Activated naive CD8-positive, alpha-beta T cell treated with anti-CD3 and anti-CD28 coated beads, Interleukin-2, amount 10 ng/mL, durations not matched to agents 7 days and 5 days (primary cell): Measurements from ENCODE around the gene KISS1. TPM values are rescaled to one million over a fixed set of nuclear protein-coding genes. Genes with fewer than 3 reads are reported as not detected.

Experiments
- ATAC-seq: fragments of 150-1000 bp; cut with Tn5 transposase; one replicate; pipeline ENCODE4 v1.10.0; 2021; ENCODE audit warnings: low read depth, moderate library complexity
- POLR2A ChIA-PET: fragments of 350-600 bp; sonication (Branson Sonifier 250); formaldehyde crosslinking; loops from one replicate; lab custom pipeline; 2021; ENCODE audit warnings: antibody characterized with exemption; lab: Charles Lee
- DNase-seq: peaks from one replicate; pipeline ENCODE4 v3.0.0; 2021
- H3K27ac Mint-ChIP-seq: one replicate; pipeline ENCODE4 v1.8.0; 2022; ENCODE audit warnings: mild to moderate bottlenecking, mixed read lengths
- H3K27me3 Mint-ChIP-seq: one replicate; pipeline ENCODE4 v1.8.0; 2022; ENCODE audit warnings: mild to moderate bottlenecking, moderate library complexity, mixed read lengths
- H3K36me3 Mint-ChIP-seq: one replicate; pipeline ENCODE4 v1.8.0; 2021; ENCODE audit warnings: mild to moderate bottlenecking, mixed read lengths
- H3K4me1 Mint-ChIP-seq: one replicate; pipeline ENCODE4 v1.8.0; 2021; ENCODE audit warnings: mixed read lengths
- H3K4me3 Mint-ChIP-seq: one replicate; pipeline ENCODE4 v1.8.0; 2022; ENCODE audit warnings: mild to moderate bottlenecking, moderate library complexity, mixed read lengths
- H3K9me3 Mint-ChIP-seq: one replicate; pipeline ENCODE4 v1.8.0; 2021; ENCODE audit warnings: mixed read lengths
- total RNA-seq, 2 experiments: library from RNA; stranded (reverse); gene quantifications; one replicate each; pipeline ENCODE4 v1.2.3, GENCODE V29; 2021

Gene KISS1
- total RNA-seq, 2 experiments from 2014 or later: not detected

DNA sequence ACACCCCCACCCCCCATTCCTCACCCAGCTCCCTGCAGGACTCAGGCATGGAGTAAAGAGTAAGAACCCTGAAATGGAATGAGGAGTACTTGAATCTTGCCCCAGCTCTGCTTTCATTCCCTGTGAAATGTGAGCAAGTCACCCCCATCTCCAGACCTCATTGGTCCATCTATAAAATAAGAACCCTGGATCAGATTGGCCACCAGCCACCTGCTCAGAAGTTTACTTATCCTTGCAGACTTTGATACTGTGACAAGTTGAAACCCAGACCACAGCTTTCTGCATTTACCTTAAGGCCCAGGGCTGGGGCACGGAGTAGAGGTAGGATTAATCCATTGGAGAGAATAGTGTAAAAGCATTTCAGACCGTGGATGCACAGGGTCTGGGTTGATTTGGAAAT, 2.2 kb downstream of the KISS1 start:
- H3K4me1 Mint-ChIP-seq: peaks cover 18% of the 10 kb centered on the region
- ATAC-seq (no peak), DNase-seq (no peak)
- H3K9me3 Mint-ChIP-seq: peaks cover 5% of the 10 kb centered on the region
- peaks cover 29% of the 10 kb centered on the region for H3K27me3 Mint-ChIP-seq
- H3K36me3 Mint-ChIP-seq: no peaks in the 10 kb centered on the region
- no peak overlapping the region for H3K27ac Mint-ChIP-seq
- POLR2A ChIA-PET: no interaction called here
- no peak overlapping the region for H3K4me3 Mint-ChIP-seq

DNA sequence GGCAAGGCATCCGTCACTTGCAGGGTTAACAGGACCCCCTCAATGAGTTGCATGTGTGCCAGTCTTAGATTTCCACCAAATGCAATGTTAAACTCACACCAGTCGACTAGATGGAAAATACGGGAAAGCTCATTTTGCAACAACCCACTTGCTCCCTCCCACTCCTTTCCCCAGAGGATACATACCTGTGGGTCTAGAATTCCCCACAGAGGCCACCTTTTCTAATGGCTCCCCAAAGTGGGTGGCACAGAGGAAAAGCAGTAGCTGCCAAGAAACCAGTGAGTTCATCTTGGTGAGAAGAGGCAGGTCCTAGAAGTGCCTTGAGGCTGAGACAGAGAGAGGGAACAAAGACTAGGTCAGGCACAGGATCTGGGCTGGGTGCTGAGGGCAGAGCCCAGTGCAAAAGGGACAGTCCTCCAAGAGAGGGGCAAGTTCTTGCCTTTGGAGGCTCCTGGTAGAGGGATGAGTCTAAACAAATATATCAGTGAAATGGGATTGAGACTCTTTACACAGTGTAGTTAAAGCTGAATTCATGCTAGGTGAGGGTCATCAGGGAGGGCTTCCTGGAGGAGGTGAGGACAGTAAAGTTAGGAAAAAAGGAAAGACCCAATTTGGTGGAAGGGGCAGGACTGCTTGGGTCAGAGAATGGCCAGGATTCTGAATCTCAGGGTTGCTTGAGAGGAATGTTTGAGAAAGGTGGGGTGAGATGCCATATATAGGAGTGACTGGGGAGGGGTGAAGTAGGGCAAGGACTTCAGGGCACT, 3.5 kb downstream of the KISS1 start:
- ATAC-seq (no peak), DNase-seq (no peak)
- POLR2A ChIA-PET: no interaction called here
- Mint-ChIP-seq H3K27ac (no peak overlapping the region), H3K9me3 (peaks cover 5% of the 10 kb centered on the region), H3K27me3 (peaks cover 39% of the 10 kb centered on the region), H3K4me1 (peaks cover 22% of the 10 kb centered on the region), H3K4me3 (no peak overlapping the region), H3K36me3 (no peaks in the 10 kb centered on the region)

DNA sequence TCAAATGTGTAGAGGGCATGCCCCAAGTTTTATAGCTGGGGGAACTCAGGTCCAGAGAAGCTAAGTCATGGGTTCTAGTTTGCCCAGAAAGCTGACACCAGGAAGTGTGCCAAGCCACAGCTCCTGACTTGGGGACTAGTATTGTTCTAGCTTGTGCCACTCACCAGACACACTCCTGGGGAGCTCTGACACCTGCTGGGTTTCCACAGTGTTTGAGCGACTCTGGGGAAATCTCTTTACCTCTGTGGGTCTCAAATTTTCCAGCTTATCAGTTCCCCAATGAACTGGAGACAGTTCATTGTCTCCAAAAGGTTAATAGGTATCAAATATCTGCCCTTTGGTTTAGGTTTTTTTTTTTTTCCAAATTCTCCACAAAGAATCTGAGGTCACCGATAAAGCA, 4.2 kb downstream of the KISS1 start:
- POLR2A ChIA-PET: no interaction called here
- peaks cover 44% of the 10 kb centered on the region for H3K27me3 Mint-ChIP-seq
- DNase-seq: no peak

DNA sequence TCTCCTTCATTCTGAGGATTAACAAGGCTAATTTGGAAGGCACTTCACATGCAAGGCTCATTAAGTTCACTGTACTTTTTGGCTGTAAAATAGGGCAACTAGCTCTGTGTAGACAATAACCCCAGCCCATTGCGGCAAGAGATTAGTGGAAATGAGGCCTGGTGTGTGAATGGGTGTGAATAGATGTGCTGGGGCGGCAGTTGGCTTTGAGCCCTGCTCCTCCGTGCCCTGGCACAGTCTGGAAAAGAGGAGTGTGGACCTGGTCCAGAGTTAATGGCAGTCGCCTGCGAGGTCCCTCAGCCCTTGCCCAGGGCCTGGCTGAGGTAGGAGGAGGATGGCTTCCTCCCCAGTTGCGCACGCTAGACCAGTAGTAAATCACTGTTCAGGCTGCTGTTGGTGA, 4.8 kb downstream of the KISS1 start:
- no peak overlapping the region for H3K4me3 Mint-ChIP-seq
- POLR2A ChIA-PET: interaction anchor here (1.0 kb wide), 1 partner anchor 187 kb away, joined by 3 read pairs; no protein-coding TSS in a partner anchor
- no peaks in the 10 kb centered on the region for H3K36me3 Mint-ChIP-seq
- H3K27me3 Mint-ChIP-seq: peaks cover 48% of the 10 kb centered on the region
- peaks cover 22% of the 10 kb centered on the region for H3K4me1 Mint-ChIP-seq
- DNase-seq (no peak), ATAC-seq (no peak)
- H3K27ac Mint-ChIP-seq: no peak overlapping the region
- H3K9me3 Mint-ChIP-seq: peaks cover 5% of the 10 kb centered on the region

More for the DNA sequence above, 4.2 kb downstream of the KISS1 start:
- Mint-ChIP-seq H3K36me3 (no peaks in the 10 kb centered on the region), H3K4me3 (no peak overlapping the region), H3K27ac (no peak overlapping the region), H3K9me3 (peaks cover 5% of the 10 kb centered on the region), H3K4me1 (peaks cover 22% of the 10 kb centered on the region)
- ATAC-seq: no peak

DNA sequence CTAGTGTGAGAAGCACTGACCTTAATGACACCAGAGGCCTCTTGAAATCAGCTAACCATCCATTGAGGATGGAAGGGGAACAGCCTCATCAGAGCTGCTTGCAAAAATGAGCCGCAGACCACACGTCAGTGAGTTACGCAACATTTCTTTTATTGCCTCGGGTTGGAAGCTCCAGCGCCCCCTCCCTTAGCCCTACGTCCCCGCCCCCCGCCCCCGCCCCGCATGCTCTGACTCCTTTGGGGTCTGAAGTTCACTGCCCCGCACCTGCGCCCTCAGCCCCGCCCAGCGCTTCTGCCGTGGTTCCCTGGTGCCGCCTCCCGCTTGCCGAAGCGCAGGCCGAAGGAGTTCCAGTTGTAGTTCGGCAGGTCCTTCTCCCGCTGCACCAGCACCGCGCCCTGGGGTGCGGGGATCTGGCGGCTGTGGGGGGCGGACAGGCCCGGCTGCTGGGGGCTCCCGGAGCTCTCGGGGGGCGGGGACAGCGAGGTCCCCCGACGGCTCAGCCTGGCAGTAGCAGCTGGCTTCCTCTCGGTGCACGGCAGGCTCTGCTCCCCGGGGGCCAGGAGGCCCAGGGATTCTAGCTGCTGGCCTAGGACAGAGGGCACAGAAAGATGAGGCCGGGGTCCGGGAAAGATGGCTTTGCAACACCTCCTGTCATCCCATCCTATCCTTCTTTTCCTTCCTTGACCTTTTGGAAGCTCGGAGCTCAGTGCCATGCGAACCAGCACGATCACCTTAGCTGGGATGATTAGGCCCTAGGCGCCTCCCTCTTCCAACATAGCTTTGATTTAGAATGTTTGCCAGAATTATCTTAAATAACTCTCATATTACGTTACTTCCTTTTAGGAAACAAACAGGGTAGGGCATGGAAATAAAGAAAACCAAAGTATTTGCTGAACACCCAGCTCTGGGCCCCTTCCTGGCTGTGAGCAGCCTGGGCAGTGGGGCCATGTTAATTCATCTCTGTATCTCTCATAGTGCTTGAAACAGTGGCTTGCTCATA, 5.8 kb downstream of the KISS1 start:
- Mint-ChIP-seq H3K27me3 (peaks cover 50% of the 10 kb centered on the region), H3K27ac (no peak overlapping the region), H3K4me1 (peaks cover 22% of the 10 kb centered on the region), H3K9me3 (peaks cover 5% of the 10 kb centered on the region), H3K4me3 (no peak overlapping the region), H3K36me3 (no peaks in the 10 kb centered on the region)
- DNase-seq (peak; percentile 39), ATAC-seq (peak; percentile 51)
- POLR2A ChIA-PET: interaction anchor here (1.0 kb wide), 1 partner anchor 188 kb away, joined by 3 read pairs; no protein-coding TSS in a partner anchor

DNA sequence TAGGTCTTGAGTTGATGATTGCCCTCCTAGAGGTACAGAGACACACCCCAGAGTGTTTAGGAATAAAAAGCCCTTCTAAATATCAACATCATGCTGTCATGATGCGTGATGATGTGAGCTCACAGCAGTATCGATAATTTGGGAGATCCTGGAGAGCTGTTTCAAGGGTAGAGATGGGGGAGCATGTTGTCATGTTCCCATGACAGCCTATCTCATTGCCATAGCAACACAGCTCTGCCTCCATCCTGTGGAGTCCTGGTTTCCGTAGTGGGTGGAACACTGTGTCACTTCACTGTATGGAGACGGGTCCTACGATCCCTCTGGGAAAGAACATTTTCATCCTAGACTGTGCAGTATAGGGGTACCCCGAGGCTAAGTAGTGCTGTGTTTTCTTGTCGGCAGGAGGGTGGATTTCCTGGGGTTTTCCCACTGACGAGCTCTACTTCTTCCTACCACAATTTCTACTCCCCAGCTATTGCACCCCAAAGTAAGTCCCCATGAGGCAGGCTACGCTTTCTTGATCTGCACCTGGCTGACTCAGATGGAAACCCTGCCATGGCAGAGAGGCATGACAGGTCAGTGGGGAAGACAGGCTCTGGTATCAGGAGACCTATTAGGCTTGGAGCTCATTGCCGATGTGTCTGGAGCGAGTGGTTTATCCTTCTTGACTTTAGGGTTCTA, 7.2 kb downstream of the KISS1 start:
- no peak for DNase-seq
- Mint-ChIP-seq H3K4me3 (no peak overlapping the region), H3K36me3 (no peaks in the 10 kb centered on the region), H3K27ac (no peak overlapping the region), H3K4me1 (peaks cover 13% of the 10 kb centered on the region), H3K27me3 (peaks cover 58% of the 10 kb centered on the region), H3K9me3 (peaks cover 2% of the 10 kb centered on the region)
- ATAC-seq: no peak
- POLR2A ChIA-PET: no interaction called here

DNA sequence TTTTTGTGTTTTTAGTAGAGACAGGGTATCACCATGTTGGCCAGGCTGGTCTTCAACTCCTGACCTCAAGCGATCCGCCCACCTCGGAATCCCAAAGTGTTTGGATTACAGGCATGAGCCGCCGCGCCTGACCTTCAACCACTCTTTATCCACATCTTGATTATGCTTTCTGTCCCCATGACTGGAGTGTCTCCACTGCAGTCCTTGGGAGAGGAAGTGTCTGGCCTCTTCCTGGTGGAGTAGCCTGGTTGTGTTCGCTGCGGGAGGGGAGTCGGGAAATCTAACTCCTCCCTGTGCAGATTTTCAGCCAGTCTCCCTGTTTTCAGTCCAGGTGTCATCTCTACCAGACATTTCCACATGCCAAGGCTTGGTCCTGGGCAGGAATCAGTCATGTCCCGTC, 9.7 kb downstream of the KISS1 start:
- H3K36me3 Mint-ChIP-seq: no peaks in the 10 kb centered on the region
- H3K27me3 Mint-ChIP-seq: peaks cover 55% of the 10 kb centered on the region
- no peak overlapping the region for H3K4me3 Mint-ChIP-seq
- ATAC-seq (no peak), DNase-seq (no peak)
- peaks cover 2% of the 10 kb centered on the region for H3K9me3 Mint-ChIP-seq
- H3K27ac Mint-ChIP-seq: no peak overlapping the region
- H3K4me1 Mint-ChIP-seq: peaks cover 13% of the 10 kb centered on the region
- POLR2A ChIA-PET: no interaction called here

DNA sequence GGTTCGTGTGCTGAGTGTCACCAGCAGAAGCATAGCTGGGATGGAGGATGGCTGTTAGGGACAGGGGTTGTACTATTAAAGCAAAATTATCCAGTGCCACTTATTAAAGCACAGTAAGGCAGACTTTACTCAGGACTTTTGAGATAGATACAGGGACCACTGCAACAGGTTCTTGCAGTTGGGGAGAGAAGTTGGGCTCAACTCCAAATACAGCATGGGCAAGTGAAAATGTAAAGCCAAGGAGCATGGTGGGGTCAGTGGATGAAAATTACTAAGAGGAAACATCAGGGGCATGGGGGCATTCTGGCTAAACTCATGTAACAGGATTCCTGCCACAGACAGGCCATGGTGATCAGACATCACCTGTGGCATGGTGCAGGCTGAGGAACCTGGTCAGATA, 15.2 kb downstream of the KISS1 start:
- POLR2A ChIA-PET: no interaction called here
- Mint-ChIP-seq H3K9me3 (peaks cover 4% of the 10 kb centered on the region), H3K4me3 (no peak overlapping the region), H3K36me3 (no peaks in the 10 kb centered on the region), H3K27me3 (peaks cover 21% of the 10 kb centered on the region), H3K27ac (no peak overlapping the region), H3K4me1 (no peaks in the 10 kb centered on the region)
- no peak for ATAC-seq
- no peak for DNase-seq

DNA sequence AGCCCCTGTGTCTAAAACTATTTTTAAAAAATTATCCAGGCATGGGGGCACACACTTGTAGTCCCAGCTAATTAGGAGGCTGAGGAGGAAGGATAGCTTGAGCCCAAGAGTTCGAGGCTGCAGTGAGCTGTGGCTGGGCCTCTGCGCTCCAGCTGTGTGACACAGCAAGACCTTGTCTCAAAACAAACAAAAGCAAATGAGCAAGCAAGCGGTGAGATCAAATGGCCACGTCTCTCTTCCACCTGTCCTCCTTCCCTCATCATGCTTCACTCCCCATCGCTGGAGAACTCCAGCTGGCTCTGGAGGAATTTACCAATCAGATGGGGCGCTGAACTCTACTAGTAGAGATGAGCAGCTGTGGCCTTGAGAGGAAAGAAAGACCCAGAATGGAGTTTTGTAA, 16.2 kb downstream of the KISS1 start:
- Mint-ChIP-seq H3K27ac (no peak overlapping the region), H3K36me3 (no peaks in the 10 kb centered on the region), H3K4me1 (no peaks in the 10 kb centered on the region), H3K27me3 (peaks cover 16% of the 10 kb centered on the region), H3K9me3 (peaks cover 4% of the 10 kb centered on the region), H3K4me3 (no peak overlapping the region)
- DNase-seq: no peak
- POLR2A ChIA-PET: no interaction called here
- ATAC-seq: no peak

DNA sequence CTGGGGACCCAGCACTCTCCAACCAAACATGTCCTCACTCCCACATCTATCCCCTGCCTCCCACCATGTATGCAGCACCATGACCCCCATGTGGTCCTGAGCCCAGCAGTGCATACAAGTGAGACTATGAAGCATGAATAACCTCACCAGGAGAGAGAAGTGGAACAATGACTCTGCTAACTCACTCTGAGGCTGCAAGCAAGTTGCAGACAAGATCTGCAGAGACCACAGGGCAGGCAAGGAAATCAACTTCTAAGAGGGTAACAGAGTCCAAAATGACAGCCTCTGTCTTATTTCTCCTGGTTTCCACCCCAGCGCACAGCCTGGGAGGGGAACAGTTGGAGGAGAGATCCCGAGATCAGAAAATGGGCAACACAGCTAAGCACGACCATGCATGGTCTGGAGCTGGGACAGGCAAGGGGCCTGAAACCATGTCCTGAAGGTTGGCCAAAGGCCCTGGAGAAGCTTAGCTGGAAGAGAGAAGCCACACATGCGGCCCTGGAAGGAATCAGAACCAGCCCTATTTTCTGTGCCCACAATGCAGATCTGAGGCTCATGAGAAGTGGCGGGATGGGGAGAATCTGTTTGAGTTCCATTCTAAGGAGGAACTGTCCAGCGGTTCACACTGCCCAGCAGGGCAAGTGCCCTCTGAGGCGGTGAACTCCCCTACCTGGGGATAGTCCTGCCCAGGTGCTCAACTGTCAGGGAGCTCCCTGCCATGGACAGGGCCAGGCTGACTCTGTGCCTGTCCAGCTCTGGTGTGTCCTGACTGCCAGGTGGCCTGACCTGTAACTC, 17.6 kb downstream of the KISS1 start:
- Mint-ChIP-seq H3K4me3 (no peak overlapping the region), H3K27me3 (peaks cover 8% of the 10 kb centered on the region), H3K27ac (no peak overlapping the region), H3K9me3 (peaks cover 3% of the 10 kb centered on the region), H3K36me3 (no peaks in the 10 kb centered on the region), H3K4me1 (no peaks in the 10 kb centered on the region)
- POLR2A ChIA-PET: no interaction called here
- DNase-seq (no peak), ATAC-seq (no peak)

DNA sequence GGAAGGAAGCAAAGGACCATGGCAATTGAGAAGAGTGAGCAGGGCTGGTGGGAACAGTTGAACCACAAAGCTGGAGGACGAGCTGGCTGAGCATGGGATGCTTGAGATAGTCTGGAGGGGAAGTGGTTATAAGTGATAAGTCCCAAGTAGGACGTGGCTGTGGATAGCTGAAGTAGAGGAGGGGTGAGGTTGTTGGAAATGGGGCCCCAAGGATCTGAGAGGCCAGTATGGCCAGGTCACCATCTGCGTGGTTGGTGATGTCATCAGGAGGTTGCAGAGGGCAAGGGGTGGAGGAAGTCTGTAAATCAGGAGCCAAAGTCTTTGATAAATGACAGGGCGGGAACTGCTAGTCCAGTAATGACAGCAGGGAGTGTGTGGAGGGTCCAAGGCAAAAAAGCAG, 19.2 kb downstream of the KISS1 start:
- POLR2A ChIA-PET: no interaction called here
- H3K27me3 Mint-ChIP-seq: peaks cover 7% of the 10 kb centered on the region
- DNase-seq: no peak
- no peaks in the 10 kb centered on the region for H3K36me3 Mint-ChIP-seq
- H3K27ac Mint-ChIP-seq: no peak overlapping the region
- no peaks in the 10 kb centered on the region for H3K4me1 Mint-ChIP-seq
- H3K4me3 Mint-ChIP-seq: no peak overlapping the region
- H3K9me3 Mint-ChIP-seq: peaks cover 4% of the 10 kb centered on the region
- no peak for ATAC-seq

DNA sequence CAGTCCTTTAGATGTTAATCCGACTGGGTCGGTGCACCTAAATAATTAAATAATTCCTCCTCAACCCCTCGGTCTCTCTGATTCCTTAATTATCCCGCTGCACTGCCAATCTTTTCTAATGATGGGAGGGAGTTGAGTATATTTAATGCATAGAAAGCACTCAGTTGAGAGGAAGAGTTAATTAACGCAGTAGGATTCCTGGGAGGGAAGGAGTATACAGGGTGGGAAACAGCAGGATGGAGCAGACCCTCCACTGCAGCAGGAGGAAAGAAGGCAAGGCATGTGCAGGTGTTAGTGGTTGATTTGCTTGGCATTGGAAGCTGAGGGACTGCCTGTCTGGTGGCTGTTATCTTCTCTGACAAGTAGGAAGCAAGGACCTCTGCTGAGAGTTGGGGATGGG, 20.2 kb downstream of the KISS1 start:
- Mint-ChIP-seq H3K4me1 (no peaks in the 10 kb centered on the region), H3K27ac (no peak overlapping the region), H3K4me3 (no peak overlapping the region), H3K27me3 (peaks cover 3% of the 10 kb centered on the region), H3K36me3 (peaks cover 3% of the 10 kb centered on the region), H3K9me3 (peaks cover 7% of the 10 kb centered on the region)
- ATAC-seq: no peak
- DNase-seq: no peak
- POLR2A ChIA-PET: no interaction called here
